ENCODE data around the gene AFMID. TPM values are rescaled to one million over a fixed set of nuclear protein-coding genes. Genes with fewer than 3 reads are reported as not detected.

Gene AFMID
- total and polyA plus RNA-seq, 9 of the 15 experiments (the other 6 are each of a cell fraction or from before 2014, with no cell fraction given) = 62.1 to 188 (median 74.4) TPM

DNA sequence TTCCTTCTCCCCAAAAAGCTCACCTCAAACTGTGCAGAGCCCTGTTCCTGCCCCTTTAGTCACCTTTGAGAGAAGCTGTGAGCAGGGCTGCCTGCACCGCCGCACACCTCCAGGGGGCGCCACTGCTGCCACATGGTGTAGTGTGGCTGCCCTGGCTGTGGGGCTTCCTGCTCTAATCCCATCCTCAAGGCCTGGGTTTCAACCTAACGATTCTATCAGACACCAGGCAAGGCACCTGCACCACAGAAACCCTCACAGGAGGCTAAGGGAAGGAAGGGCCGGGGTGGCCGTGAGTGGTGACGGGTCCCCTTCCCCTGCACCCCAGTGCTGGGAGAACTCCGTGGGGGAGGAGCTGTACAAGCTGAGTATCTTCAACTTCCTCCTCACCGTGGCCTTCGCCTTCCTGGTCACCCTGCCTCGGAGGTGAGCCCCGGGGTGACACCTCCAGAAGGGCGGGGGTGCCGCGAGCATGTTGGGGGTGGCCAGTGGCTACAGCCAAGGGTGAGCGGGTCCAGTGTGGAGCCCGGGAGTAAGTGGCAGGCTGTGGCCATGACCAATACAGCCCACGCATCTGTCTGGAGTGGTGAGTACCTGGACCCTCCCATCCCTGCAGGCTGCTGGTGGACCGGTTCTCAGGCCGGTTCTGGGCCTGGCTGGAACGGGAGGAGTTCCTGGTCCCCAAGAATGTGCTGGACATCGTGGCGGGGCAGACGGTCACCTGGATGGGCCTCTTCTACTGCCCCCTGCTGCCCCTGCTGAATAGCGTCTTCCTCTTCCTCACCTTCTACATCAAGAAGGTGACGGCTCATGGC is 49.6 kb upstream of the AFMID start (continued):
- TF ChIP-seq CHD4 (IDR thresholded peaks at IDR 0.05; ENCODE audit: insufficient read depth, insufficient replicate concordance, low read depth, low read length, poor library complexity, severe bottlenecking) (peak; percentile 100), ZNF140 (CRISPR knock-in tag; IDR thresholded peaks at IDR 0.05) (no peak), SPI1 (IDR thresholded peaks at IDR 0.05; ENCODE audit: borderline replicate concordance, low read depth, low read length) (peak; percentile 38; the same call in 1 of the 2 replicates), ZNF507 (tag; conservative IDR thresholded peaks at IDR 0.05) (no peak), TRIM24 (IDR thresholded peaks at IDR 0.05) (peak in 1 of 2 experiments; percentile 4; a peak in 1 of 4 replicates), POLR2G (IDR thresholded peaks at IDR 0.05; ENCODE audit: low read depth, low read length) (peak; percentile 75), EGR1 (conservative IDR thresholded peaks at IDR 0.05) (peak; percentile 72), BRCA1 (IDR thresholded peaks at IDR 0.05) (no peak), BRCA1 (CRISPR knock-in tag; IDR thresholded peaks at IDR 0.05) (0 out of 2 replicates have a peak, but pooled peaks have one; percentile 6), ZNF76 (CRISPR knock-in tag; IDR thresholded peaks at IDR 0.05; ENCODE audit: borderline replicate concordance) (0 out of 2 replicates have a peak, but pooled peaks have one; percentile 12), THRAP3 (IDR thresholded peaks at IDR 0.05; ENCODE audit: borderline replicate concordance) (0 out of 2 replicates have a peak, but pooled peaks have one; percentile 14), EHMT2 (IDR thresholded peaks at IDR 0.05) (0 out of 2 replicates have a peak, but pooled peaks have one; percentile 30), SP1 (CRISPR knock-in tag; IDR thresholded peaks at IDR 0.05) (0 out of 2 replicates have a peak, but pooled peaks have one; percentile 54), NR2C2 (CRISPR knock-in tag; IDR thresholded peaks at IDR 0.05) (peak; percentile 38; the same call in 1 of the 2 replicates), NR2C2 (tag; IDR thresholded peaks at IDR 0.05) (peak; percentile 31; the same call in 1 of the 2 replicates), ETV5 (CRISPR knock-in tag; IDR thresholded peaks at IDR 0.05; ENCODE audit: low read depth) (peak; percentile 38; the same call in 1 of the 2 replicates), RNF2 (IDR thresholded peaks at IDR 0.05) (peak; percentile 38; the same call in 1 of the 2 replicates), ZNF121 (CRISPR knock-in tag; conservative IDR thresholded peaks at IDR 0.05) (no peak), ETV1 (tag; conservative IDR thresholded peaks at IDR 0.05; ENCODE audit: low read depth) (0 out of 2 replicates have a peak, but pooled peaks have one; percentile 20), GABPB1 (CRISPR knock-in tag; IDR thresholded peaks at IDR 0.05) (peak; percentile 72), DPF2 (IDR thresholded peaks at IDR 0.05) (peak; percentile 75)
- TF ChIP-seq, protein P1, sequence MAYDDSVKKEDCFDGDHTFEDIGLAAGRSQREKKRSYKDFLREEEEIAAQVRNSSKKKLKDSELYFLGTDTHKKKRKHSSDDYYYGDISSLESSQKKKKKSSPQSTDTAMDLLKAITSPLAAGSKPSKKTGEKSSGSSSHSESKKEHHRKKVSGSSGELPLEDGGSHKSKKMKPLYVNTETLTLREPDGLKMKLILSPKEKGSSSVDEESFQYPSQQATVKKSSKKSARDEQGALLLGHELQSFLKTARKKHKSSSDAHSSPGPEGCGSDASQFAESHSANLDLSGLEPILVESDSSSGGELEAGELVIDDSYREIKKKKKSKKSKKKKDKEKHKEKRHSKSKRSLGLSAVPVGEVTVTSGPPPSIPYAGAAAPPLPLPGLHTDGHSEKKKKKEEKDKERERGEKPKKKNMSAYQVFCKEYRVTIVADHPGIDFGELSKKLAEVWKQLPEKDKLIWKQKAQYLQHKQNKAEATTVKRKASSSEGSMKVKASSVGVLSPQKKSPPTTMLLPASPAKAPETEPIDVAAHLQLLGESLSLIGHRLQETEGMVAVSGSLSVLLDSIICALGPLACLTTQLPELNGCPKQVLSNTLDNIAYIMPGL (CRISPR knock-in tag; IDR thresholded peaks at IDR 0.05) = 0 out of 2 replicates have a peak, but pooled peaks have one; percentile 42
- TF ChIP-seq, protein P2, sequence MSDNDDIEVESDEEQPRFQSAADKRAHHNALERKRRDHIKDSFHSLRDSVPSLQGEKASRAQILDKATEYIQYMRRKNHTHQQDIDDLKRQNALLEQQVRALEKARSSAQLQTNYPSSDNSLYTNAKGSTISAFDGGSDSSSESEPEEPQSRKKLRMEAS (CRISPR knock-in tag; IDR thresholded peaks at IDR 0.05) = peak; percentile 85
- TF ChIP-seq, protein P3, sequence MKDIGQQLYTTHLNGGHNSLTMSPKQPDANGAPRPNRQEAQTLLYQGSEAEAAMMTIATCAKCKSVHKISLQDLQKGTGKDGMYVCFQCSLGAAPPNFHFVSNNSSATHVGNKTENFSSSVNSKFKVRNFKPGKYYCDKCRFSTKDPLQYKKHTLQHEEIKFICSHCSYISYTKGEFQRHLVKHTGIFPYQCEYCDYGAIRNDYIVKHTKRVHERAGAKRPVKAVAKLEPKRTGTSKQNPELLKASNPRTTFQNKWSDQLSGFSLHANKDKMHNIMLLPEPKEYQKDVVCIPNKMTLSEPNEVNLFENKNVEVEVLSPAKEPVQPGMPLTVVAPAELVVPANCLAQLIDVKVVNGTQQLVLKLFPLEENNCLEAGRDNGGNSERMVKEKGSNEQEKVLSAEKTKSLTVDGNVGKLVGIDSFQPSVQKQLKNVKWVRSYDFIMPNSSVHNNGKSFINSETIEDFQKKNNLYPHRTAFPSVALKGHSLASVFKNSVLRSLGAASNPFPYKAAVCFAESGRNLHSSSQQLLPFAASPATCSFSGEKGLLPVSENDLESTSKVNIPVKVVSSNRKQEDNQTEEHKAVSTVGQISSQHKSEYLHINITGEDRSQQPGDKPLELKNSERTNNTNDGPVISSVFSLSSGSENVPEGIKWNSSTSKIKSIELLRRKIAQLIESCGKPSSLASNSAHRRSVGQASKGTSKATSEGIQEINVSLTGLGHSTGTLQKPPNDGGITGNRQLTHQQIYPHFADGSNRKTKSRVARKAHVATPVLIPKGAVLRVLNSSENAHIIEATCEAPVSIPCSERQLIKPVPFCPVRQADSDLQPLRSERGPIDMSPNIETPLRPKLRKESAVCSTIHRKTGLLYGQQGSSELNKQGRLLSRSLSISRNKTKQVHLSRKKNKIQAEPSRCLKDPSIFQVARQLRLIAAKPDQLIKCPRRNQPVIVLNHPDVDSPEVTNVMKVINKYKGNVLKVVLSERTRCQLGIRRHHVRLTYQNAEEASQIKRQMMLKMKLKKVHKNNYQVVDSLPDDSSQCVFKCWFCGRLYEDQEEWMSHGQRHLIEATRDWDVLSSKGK (CRISPR knock-in tag; IDR thresholded peaks at IDR 0.05) = no peak
